Vagina (tissue), 2 donors: Measurements from ENCODE around the gene RAPGEF5.

Source experiments
- CTCF ChIP-seq, 3 experiments: fragments of 450-650 bp in 2 of 3; fragments of 200-600 bp in 1 of 3; sonication (generic) in 1 of 3; IDR thresholded peaks; one replicate each; pipeline ENCODE4 v1.5.1; 2017 to 2019; ENCODE audit warnings: antibody characterized with exemption in 3 of 3, mild to moderate bottlenecking in 2 of 3, moderate library complexity in 2 of 3
- POLR2A ChIP-seq, 2 donors: fragments of 450-650 bp; IDR thresholded peaks; one replicate each; pipeline ENCODE4 v1.6.1; 2017; ENCODE audit warnings: antibody characterized with exemption in 2 of 2, mild to moderate bottlenecking in 2 of 2, moderate library complexity in 2 of 2
- POLR2AphosphoS5 ChIP-seq, 2 donors: sonication (generic); formaldehyde crosslinking; IDR thresholded peaks; one replicate each; pipeline ENCODE4 v1.9.0; 2017; ENCODE audit warnings: antibody characterized with exemption in 2 of 2, mild to moderate bottlenecking in 2 of 2, low read depth in 1 of 2; ENCODE audit not compliant: insufficient read depth in 1 of 2

- no peak for TF ChIP-seq POLR2AphosphoS5 (IDR thresholded peaks at IDR 0.05; ENCODE audit: insufficient read depth in 1 of 2, low read depth in 1 of 2)
- no peak for TF ChIP-seq CTCF (IDR thresholded peaks at IDR 0.05)
- no peak for TF ChIP-seq POLR2A (IDR thresholded peaks at IDR 0.05)
Measured at GRCh38 chr7:22210967-22211366, 146.0 kb downstream of the RAPGEF5 start.
